Lower leg skin (tissue), 3 donors: Measurements from ENCODE around the gene SUPT5H.

Experiments
- CTCF ChIP-seq, 3 donors: fragments of 450-650 bp; IDR thresholded peaks; one replicate each; pipeline ENCODE4 v1.5.1; 2016; ENCODE audit warnings: antibody characterized with exemption in 3 of 3, mild to moderate bottlenecking in 3 of 3, moderate library complexity in 2 of 3
- POLR2A ChIP-seq, 2 donors: fragments of 450-650 bp; IDR thresholded peaks; one replicate each; pipeline ENCODE4 v1.6.1; 2016 to 2017; ENCODE audit warnings: antibody characterized with exemption in 2 of 2, mild to moderate bottlenecking in 1 of 2, moderate library complexity in 1 of 2

- no peak for TF ChIP-seq CTCF (IDR thresholded peaks at IDR 0.05)
- no peak for TF ChIP-seq POLR2A (IDR thresholded peaks at IDR 0.05)
Observed at GRCh38 chr19:39514840-39515550, 69.6 kb downstream of the SUPT5H start, which contains the start of gene SELENOV.
